Parathyroid adenoma (tissue), 2 donors: Measurements from ENCODE around the gene BUD31.

Source experiments
- H2AFZ ChIP-seq: fragments of 300-600 bp; sonication (generic); one replicate; pipeline ENCODE4 v1.7.0; 2017; ENCODE audit warnings: antibody characterized with exemption, mild to moderate bottlenecking
- H3K27ac ChIP-seq: fragments of 300-600 bp; sonication (generic); one replicate; pipeline ENCODE4 v1.7.0; 2017
- H3K27me3 ChIP-seq: fragments of 300-600 bp; sonication (generic); one replicate; pipeline ENCODE4 v1.7.0; 2017; ENCODE audit warnings: low read length; ENCODE audit not compliant: control insufficient read depth, insufficient read depth
- H3K36me3 ChIP-seq: fragments of 300-600 bp; sonication (generic); one replicate; pipeline ENCODE4 v1.7.0; 2017; ENCODE audit warnings: low read length; ENCODE audit not compliant: control insufficient read depth, insufficient read depth
- H3K4me1 ChIP-seq: fragments of 300-600 bp; sonication (generic); one replicate; pipeline ENCODE4 v1.7.0; 2017; ENCODE audit warnings: control low read depth
- H3K4me2 ChIP-seq: fragments of 300-600 bp; sonication (generic); one replicate; pipeline ENCODE4 v1.7.0; 2017; ENCODE audit warnings: low read length
- H3K4me3 ChIP-seq: fragments of 300-600 bp; sonication (generic); one replicate; pipeline ENCODE4 v1.7.0; 2017; ENCODE audit warnings: low read depth, low read length
- H3K79me2 ChIP-seq: fragments of 300-600 bp; sonication (generic); one replicate; pipeline ENCODE4 v1.7.0; 2017; ENCODE audit warnings: control low read depth
- H3K9ac ChIP-seq: fragments of 300-600 bp; sonication (generic); one replicate; pipeline ENCODE4 v1.7.0; 2017; ENCODE audit warnings: mild to moderate bottlenecking
- H3K9me3 ChIP-seq: fragments of 300-600 bp; sonication (generic); one replicate; pipeline ENCODE4 v1.7.0; 2017; ENCODE audit warnings: low read length; ENCODE audit not compliant: control insufficient read depth
- CTCF ChIP-seq: fragments of 300-600 bp; sonication (generic); IDR thresholded peaks from one replicate; pipeline ENCODE4 v1.7.0; 2017; ENCODE audit warnings: antibody characterized with exemption, mild to moderate bottlenecking
- donor health status: primary hyperparathyroidism.

The BUD31 gene

GRCh38 chr7:99468336-99468918, 59.7 kb downstream of the BUD31 start:
- TF ChIP-seq CTCF, result no peak
- peaks cover 6% of the 10 kb centered on the region for H3K4me1 ChIP-seq

More at GRCh38 chr7:99468336-99468918, 59.7 kb downstream of the BUD31 start:
- Histone ChIP-seq H3K27me3 (no peaks in the 10 kb centered on the region), H2AFZ (no peak overlapping the region), H3K4me3 (no peak overlapping the region), H3K4me2 (no peak overlapping the region), H3K79me2 (peaks cover 29% of the 10 kb centered on the region), H3K9ac (no peak overlapping the region), H3K27ac (no peak overlapping the region), H3K9me3 (no peaks in the 10 kb centered on the region), H3K36me3 (no peaks in the 10 kb centered on the region)
